ENCODE results near the gene COL21A1. TPM values are rescaled to one million over a fixed set of nuclear protein-coding genes. Genes with fewer than 3 reads are reported as not detected.

The COL21A1 gene
- total RNA-seq, 1 experiment from 2014 or later = 0.25 TPM

DNA sequence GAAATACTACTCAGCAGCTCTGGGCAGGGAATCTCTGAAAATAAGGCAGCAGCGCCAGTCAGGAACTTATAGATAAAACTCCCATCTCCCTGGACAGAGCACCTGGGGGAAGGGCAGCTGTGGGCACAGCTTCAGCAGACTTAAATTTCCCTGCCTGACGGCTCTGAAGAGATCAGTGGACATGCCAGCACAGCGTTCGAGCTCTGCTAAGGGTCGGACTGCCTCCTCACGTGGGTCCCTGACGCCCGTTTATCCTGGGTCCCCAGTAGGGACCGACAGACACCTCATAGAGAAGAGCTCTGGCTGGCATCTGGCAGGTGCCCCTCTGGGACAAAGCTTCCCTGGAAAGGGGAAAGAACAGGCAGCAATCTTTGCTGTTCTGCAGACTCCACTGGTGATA is 59.0 kb downstream of the COL21A1 start:
- no peak for DNase-seq (ENCODE audit: low spot score)

DNA sequence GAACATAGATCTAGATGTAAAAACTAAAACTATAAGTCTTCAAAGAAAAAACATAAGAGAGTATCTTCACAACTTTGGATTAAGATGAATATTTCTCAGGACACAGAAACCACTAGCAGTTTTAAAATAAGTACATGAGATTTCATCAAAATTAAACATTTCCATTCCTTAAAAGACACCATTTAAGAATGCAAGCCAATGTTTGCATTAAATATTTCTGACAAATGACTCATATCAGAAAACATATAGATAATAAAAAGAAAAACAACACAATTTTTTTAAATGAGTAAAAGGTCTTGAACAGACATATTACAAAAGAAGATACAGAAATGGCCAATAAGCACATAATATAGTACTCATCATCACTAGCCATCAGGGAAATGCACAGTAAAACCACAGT is 59.7 kb downstream of the COL21A1 start:
- no peak for DNase-seq (ENCODE audit: low spot score)

- no peak for DNase-seq (ENCODE audit: low spot score)
Observed at GRCh38 chr6:56176741-56177140, 70.6 kb downstream of the COL21A1 start.

DNA sequence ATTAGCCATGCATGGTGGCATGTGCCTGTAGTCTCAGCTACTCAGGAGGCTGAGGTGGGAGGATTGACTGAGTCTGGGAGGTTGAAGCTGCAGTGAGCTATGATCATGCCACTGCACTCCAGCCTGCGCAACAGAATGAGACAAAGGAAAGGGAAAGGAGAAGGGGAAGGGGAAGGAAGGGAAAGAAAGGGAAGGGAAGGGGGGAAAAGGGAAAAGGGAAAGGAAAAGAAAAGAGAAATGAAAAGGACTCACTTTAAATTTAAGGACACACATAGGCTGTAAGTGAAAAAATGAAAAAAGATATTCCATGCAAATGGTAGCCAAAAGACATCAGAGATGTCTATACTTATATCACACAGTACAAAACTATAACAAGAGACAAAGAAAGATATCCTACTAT is 74.2 kb downstream of the COL21A1 start:
- DNase-seq (ENCODE audit: low spot score) = no peak

GRCh38 chr6:56172144-56172543 is 75.2 kb downstream of the COL21A1 start:
- DNase-seq (ENCODE audit: low spot score) = no peak

DNA sequence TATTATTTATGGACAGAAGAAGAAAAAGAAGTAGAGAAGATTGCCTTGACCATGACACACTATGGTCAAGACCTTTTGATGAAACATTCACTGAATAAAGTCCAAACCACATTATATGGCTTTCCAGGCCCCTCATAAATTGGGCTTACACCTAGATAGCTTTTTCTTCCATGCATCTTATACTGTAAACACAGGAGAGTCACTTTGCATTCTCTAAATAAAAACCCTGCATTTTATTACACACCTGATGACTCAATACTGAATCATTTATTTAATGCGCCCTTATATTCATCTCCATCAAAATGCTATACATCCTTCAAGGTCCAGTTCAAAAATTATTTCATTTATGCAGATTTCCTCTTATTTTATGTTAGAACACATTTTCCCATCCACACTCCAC is 78.0 kb downstream of the COL21A1 start:
- DNase-seq (ENCODE audit: low spot score) = no peak

GRCh38 chr6:56168596-56168995 is 78.8 kb downstream of the COL21A1 start:
- no peak for DNase-seq (ENCODE audit: low spot score)

DNA sequence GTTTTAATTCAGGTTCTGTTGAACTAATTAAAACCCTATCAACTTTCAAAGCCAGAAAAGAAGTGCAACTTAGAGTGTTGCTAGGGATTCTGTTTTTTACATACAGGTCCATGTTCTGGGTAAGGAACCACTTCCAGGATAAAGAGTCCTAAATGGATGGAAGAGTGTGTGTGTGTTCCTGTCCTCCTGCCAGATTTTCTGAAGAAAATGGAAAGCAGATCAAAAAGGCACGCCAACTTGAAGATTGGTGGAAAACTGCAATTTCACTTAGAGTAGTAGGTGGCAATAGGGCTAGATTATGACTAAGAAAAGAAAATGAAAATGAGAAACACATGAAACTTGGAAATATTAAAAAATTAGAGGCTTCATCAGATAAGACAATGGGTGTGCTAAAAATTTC is 85.3 kb downstream of the COL21A1 start:
- no peak for DNase-seq (ENCODE audit: low spot score)

GRCh38 chr6:56160489-56160888 is 86.9 kb downstream of the COL21A1 start:
- no peak for DNase-seq (ENCODE audit: low spot score)

DNA sequence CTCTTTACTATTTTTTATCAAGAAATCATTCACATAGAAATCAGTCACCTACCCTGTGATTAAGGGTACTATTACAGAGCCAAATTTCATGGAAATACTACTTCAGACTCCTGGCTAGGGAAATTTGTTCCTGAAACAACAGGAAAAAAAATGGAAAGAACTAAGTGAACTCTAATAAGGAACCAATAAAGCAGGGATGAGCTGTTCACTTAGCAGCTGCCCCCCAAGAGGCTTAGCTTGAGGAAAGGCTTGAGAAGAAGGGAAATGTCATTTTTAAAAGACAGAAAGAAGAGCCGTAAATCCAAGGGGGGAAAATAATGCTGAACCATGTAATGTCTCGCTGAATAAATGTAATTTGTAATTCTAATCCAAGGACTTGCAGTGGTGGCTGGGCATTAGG is 88.8 kb downstream of the COL21A1 start:
- DNase-seq (ENCODE audit: low spot score) = no peak

DNA sequence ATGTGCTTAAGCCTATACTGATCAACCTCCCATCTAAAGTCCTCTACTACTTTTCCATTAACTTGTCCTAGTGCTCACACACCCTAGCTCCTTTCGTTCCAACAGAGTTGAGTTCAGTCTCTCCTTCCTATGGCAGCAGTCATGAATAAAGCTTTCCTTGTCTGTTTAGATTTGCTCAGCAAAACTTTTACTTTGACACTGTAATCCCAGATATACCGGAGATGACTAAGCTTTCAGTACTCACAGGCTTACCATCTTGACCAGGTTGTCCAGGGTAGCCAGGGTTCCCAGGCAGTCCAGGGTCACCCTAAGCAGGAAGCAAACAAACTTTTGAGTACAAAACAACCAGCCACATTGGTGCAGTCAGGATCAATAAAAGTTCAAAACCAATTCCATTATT is 90.7 kb downstream of the COL21A1 start:
- peak; percentile 57 for DNase-seq (ENCODE audit: low spot score)

GRCh38 chr6:56155634-56156141 is 91.7 kb downstream of the COL21A1 start:
- no peak for DNase-seq (ENCODE audit: low spot score)

DNA sequence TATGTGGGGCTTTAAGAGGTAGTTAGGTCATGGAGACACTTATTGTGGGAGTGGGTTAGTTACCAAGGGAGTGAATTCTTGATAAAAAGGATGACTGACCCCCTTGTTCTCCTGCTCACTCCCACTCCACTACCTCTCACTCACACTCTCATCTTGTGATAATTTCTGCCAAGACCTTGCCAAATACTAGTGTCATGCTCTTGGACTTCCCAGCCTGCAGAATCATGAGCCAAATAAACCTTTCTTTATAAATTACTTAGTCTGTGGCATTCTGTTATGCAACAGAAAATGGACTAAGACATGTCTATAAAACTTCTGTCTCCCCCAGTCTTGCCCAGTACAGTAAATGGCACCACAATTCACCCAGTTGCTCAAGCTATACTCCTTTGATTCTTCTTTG is 93.3 kb downstream of the COL21A1 start:
- no peak for DNase-seq (ENCODE audit: low spot score)

- no peak for DNase-seq (ENCODE audit: low spot score)
Observed at GRCh38 chr6:56152611-56153010, 94.8 kb downstream of the COL21A1 start.

DNA sequence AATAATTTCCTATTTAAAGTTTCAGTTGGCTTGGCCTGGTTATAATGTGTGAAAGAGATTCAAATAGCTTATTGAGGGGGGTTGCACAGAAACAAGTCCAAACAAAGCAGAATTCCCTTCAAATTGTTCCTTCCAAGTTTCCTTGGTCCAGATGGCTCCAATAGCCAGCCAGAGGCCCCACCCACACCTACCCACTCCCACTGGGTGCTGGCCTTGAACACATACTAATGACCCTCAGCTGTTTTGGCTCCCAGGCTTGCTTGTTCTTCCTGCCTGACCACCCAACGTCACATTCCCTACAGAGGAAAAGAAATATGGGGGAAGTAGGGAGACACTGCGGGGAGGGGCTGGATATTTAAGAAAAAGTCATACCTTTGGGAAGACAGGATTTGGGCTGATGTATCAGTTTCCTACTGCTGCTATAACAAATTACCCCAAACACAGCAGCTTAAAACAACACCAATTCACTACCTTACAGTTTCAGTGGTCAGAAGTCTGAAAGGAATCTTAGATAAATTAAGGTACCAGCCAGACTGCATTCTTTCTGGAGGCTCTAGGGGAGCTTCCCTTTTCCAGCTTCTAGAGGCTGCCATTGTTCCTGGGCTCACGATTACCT is 95.7 kb downstream of the COL21A1 start:
- DNase-seq (ENCODE audit: low spot score) = no peak

GRCh38 chr6:56148488-56149186 is 98.7 kb downstream of the COL21A1 start:
- DNase-seq (ENCODE audit: low spot score) = no peak

- no peak for DNase-seq (ENCODE audit: low spot score)
Observed at GRCh38 chr6:56147766-56148165, 99.6 kb downstream of the COL21A1 start.

DNA sequence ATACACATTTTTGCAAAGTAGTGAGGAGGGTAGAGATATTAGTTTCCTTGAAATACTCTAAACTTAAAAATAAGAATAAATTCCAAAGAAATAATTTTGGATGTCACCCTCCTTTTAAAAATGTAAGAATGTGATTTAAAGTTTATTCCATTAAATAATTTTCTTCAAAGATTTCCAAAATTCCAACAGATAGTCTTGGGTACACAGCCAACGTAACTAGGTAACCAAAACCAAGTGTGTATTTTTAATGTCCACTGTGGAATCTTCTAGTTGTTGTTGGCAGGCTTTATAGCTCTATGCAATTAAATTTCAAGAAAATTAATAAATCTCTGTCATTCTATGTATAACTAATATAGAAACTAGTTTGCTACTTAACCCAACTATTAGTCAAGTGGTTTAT is 101.3 kb downstream of the COL21A1 start:
- no peak for DNase-seq (ENCODE audit: low spot score)

DNA sequence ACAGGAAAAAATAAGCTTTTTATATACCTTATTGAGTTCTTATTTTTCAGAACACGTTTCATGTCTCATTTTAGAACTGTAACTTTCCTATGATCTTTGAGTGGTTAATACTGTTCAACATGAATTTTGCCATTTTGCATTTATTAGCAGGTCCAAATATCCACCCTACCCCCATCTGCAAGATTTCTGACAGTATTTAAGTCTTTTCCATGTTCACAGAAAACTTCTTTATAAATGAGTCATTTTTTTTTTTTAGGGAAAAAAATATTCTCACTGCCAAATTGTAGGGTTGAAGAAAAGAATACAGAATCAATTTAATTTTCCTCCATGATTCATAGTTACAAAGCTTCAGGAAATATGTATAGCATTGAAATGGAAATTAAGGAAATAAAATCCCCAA is 101.8 kb downstream of the COL21A1 start:
- no peak for DNase-seq (ENCODE audit: low spot score)

DNA sequence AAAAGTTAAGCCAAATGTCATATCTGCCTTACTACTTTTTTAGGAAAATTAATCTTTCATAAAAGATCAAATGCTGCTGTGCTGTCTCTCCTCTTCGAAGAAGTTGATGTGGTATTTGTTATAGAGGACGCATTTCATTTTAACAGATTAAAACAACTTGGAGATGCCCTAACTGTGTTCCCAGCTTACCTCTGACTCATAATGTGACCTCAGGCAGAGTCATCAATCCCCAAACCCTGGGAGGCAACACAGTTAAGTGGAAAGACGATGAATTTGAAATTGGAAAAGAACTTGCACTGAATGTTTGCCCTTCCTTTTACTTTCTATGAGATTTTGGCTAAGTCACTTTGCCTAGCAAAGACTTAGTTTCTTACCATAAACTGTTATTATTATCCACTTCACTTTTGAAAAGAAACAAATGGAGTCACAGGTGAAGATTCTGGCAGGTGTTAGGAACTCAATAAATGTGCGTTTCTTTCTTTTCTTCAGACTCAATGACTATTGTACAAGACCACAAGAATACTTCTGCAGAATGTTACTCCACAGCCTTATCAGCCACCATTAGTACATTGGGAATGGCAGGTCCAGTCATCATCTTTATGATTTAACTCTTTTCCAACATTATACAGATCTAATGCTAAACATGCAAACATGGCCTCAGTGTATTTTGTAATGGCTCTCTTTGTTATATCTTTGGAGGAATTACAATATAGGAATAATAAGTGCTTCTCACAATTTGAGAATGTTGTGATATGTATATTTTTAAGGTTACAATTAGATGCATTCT is 102.6 kb downstream of the COL21A1 start:
- no peak for DNase-seq (ENCODE audit: low spot score)

- DNase-seq (ENCODE audit: low spot score) = no peak
Observed at GRCh38 chr6:56143796-56144195, 103.6 kb downstream of the COL21A1 start.

DNA sequence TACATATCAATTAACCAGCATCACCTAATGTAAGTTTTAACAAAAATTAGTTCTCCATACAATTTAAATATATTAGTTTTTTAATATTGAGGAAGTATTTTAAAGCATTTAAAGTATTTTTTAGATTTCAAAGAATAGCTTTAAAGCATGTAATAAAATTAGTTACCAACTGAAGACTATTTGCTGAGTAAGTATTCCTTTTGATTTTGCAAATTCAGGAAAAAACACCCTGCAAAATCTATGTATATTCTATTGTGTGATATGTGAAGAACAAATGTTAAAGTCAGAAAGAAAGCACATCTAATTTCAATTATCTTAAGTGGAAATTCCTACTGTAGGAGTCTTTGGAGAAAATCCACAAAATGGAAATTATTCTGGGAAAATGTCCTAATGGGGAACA is 107.3 kb downstream of the COL21A1 start:
- DNase-seq (ENCODE audit: low spot score) = no peak

DNA sequence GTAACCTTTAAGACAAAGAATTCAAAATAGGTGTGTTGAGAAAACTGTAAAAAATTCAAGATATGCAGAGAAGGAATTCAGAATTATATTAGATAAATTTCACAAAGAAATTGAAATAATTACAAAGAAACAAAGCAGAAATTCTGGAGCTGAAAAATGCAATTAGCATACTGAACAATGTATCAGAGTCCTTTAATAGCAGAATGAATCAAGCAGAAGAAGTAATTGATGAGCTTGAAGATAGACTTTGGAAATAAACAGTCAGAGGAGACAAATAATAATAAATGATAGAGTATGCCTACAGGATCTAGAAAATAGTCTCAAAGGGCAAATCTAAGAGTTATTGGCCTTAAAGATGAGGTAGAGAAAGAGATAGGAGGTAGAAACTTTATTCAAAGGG is 131.7 kb downstream of the COL21A1 start:
- DNase-seq (ENCODE audit: low spot score) = no peak

All from H4 (cell line).